A673 (cell line): ENCODE data around the gene MKNK1. TPM values are rescaled to one million over a fixed set of nuclear protein-coding genes. Genes with fewer than 3 reads are reported as not detected.

Experiments
- BruUV-seq: library from RNA; stranded (reverse); fragments of 400-500 nt; replicated peaks from 2 replicates; lab custom pipeline; 2021; lab: Mats Ljungman, UMichigan
- CTCF ChIA-PET: fragments of 300-600 bp; sonication (Branson Sonifier 250); formaldehyde crosslinking; loops from one replicate; lab custom pipeline; 2022; ENCODE audit warnings: antibody characterized with exemption; lab: Charles Lee
- POLR2A ChIA-PET: fragments of 300-600 bp; sonication (Branson Sonifier 250); formaldehyde crosslinking; loops from one replicate; lab custom pipeline; 2022; ENCODE audit warnings: antibody characterized with exemption; ENCODE audit not compliant: low non-redundant PET; lab: Charles Lee
- DNase-seq: peaks from one replicate; pipeline ENCODE4 v3.0.0-alpha.2; 2015; ENCODE audit warnings: low spot score
- H3K27ac ChIP-seq: fragments of 200-600 bp; sonication (generic); 2 replicates; pipeline ENCODE4 v1.5.1; 2016; ENCODE audit warnings: mixed run types, low read depth, mild to moderate bottlenecking, mixed read lengths, antibody characterized with exemption, low read length; ENCODE audit not compliant: poor library complexity, severe bottlenecking
- H3K27me3 ChIP-seq: fragments of 200-600 bp; sonication (generic); replicated peaks from 2 replicates; pipeline ENCODE4 v1.6.1; 2017; ENCODE audit warnings: mixed run types, low read depth, mild to moderate bottlenecking, mixed read lengths, antibody characterized with exemption, low read length; ENCODE audit not compliant: insufficient read depth, poor library complexity
- H3K36me3 ChIP-seq: fragments of 200-600 bp; sonication (generic); 2 replicates; pipeline ENCODE4 v1.6.1; 2016; ENCODE audit warnings: mixed run types, mild to moderate bottlenecking, mixed read lengths, antibody characterized with exemption, low read length; ENCODE audit not compliant: insufficient read depth, poor library complexity, severe bottlenecking
- H3K4me1 ChIP-seq: fragments of 200-600 bp; sonication (generic); 2 replicates; pipeline ENCODE4 v1.6.1; 2017; ENCODE audit warnings: mixed run types, mild to moderate bottlenecking, mixed read lengths, antibody characterized with exemption, low read length; ENCODE audit not compliant: insufficient read depth, poor library complexity, severe bottlenecking
- H3K4me3 ChIP-seq: fragments of 200-600 bp; sonication (generic); 2 replicates; pipeline ENCODE4 v1.5.1; 2016; ENCODE audit warnings: low read depth, mixed run types, mild to moderate bottlenecking, mixed read lengths, low read length; ENCODE audit not compliant: poor library complexity, severe bottlenecking
- H3K9me3 ChIP-seq: fragments of 200-600 bp; sonication (generic); 2 replicates; pipeline ENCODE4 v1.6.1; 2016; ENCODE audit warnings: mixed run types, low read depth, mild to moderate bottlenecking, mixed read lengths, antibody characterized with exemption, low read length; ENCODE audit not compliant: poor library complexity, severe bottlenecking
- CTCF ChIP-seq: fragments of 300-800, 200-600 bp; sonication (generic); conservative IDR thresholded peaks from 2 replicates; pipeline ENCODE4 v1.5.1; 2017; ENCODE audit warnings: low read depth, mild to moderate bottlenecking, antibody characterized with exemption, low read length, moderate library complexity, mixed read lengths
- EZH2 ChIP-seq: fragments of 200-600 bp; sonication (generic); IDR thresholded peaks from 2 replicates; pipeline ENCODE4 v1.6.1; 2017; ENCODE audit warnings: borderline replicate concordance, low read depth, mild to moderate bottlenecking, mixed read lengths, antibody characterized with exemption, low read length; ENCODE audit not compliant: poor library complexity, severe bottlenecking
- intact Hi-C: fragments of 100-400 bp; cut with micrococcal nuclease; formaldehyde crosslinking; loops from one replicate; pipeline ENCODE4 v1.10.0; 2022; ENCODE audit not compliant: unreplicated experiment
- total RNA-seq: library from RNA; stranded (reverse); gene quantifications from 2 replicates; pipeline ENCODE4 v1.2.3, GENCODE V29; 2021

MKNK1 gene
- total RNA-seq, 1 experiment from 2014 or later = 22.7 TPM

- no TSS peak for BruUV-seq
- ChIA-PET CTCF (no interaction called here), POLR2A (no interaction called here)
- no peak overlapping the region for H3K4me3 ChIP-seq
- intact Hi-C loops = no loop called here
- H3K9me3 ChIP-seq = no peaks in the 10 kb centered on the region
- no peaks in the 10 kb centered on the region for H3K27me3 ChIP-seq
- no peak for TF ChIP-seq CTCF
- no peak for TF ChIP-seq EZH2
- peaks cover 4% of the 10 kb centered on the region for H3K36me3 ChIP-seq
- no peaks in the 10 kb centered on the region for H3K4me1 ChIP-seq
- no peak for DNase-seq
- H3K27ac ChIP-seq = no peak overlapping the region
Observed at GRCh38 chr1:46594063-46594462, 10.0 kb downstream of the MKNK1 start.

DNA sequence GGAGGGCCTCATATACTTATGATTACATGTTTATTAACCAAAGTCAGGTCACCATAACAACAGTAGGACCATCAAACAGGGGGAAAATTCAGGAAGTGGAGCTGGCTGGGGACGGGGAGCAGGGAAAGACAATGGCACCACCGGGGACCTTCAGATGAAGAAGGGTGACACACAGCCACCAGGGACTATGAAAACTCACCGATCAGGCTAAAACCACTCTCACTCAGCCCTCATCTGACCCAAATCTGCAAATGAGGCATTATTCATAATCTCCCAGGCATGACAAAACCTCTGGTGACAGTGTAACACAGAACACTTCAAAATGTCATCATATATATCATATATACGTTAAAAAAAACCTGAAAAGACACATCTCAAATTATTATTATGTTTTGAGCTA lies 11.2 kb downstream of the MKNK1 start:
- H3K36me3 ChIP-seq = peaks cover 4% of the 10 kb centered on the region
- no peaks in the 10 kb centered on the region for H3K27me3 ChIP-seq
- intact Hi-C loops = no loop called here
- H3K4me3 ChIP-seq = no peak overlapping the region
- H3K9me3 ChIP-seq = no peaks in the 10 kb centered on the region
- no peak overlapping the region for H3K27ac ChIP-seq
- TF ChIP-seq CTCF = no peak
- no peak for TF ChIP-seq EZH2
- H3K4me1 ChIP-seq = no peaks in the 10 kb centered on the region
- CTCF ChIA-PET = no interaction called here
- POLR2A ChIA-PET = no interaction called here
- no peak for DNase-seq
- BruUV-seq = no TSS peak

GRCh38 chr1:46589529-46589928 lies 14.5 kb downstream of the MKNK1 start:
- POLR2A ChIA-PET = no interaction called here
- BruUV-seq = no TSS peak
- Histone ChIP-seq H3K27me3 (no peaks in the 10 kb centered on the region), H3K27ac (no peak overlapping the region), H3K4me1 (no peaks in the 10 kb centered on the region), H3K36me3 (peaks cover 4% of the 10 kb centered on the region), H3K9me3 (no peaks in the 10 kb centered on the region), H3K4me3 (no peak overlapping the region)
- TF ChIP-seq CTCF = no peak
- TF ChIP-seq EZH2 = no peak
- DNase-seq = no peak
- intact Hi-C loops = no loop called here
- CTCF ChIA-PET = no interaction called here
